HG03575 (cell line): ENCODE results near the gene RBM42.
A peak's percentile ranks its signal among the peaks of the same experiment; 100 is the strongest.
"Not testable (repeated sequence)": the region's sequence is repeated elsewhere in the genome, so short reads cannot be mapped to it uniquely, and the experiment has no call there.

ENCODE experiments used
- ATAC-seq: cut with Tn5 transposase; IDR thresholded peaks from one replicate; pipeline ENCODE4 v1.9.1; 2021; ENCODE audit not compliant: unreplicated experiment, insufficient number of reproducible peaks, low FRiP score; ENCODE audit errors: extremely low read depth

The RBM42 gene

GRCh38 chr19:35644987-35645679 is 16.3 kb downstream of the RBM42 start:
- ATAC-seq = no peak

- ATAC-seq = no peak
Observed at GRCh38 chr19:35645680-35646511, 17.1 kb downstream of the RBM42 start.

GRCh38 chr19:35648017-35648961 is 19.5 kb downstream of the RBM42 start, which contains the start of gene COX6B1:
TSS of gene COX6B1 (plus strand) at chr19:35648323. CDS start at chr19:35651244, 2,921 bp downstream.
- peak; percentile 36 for ATAC-seq

GRCh38 chr19:35650581-35650980 is 21.7 kb downstream of the RBM42 start:
- ATAC-seq = no peak

- not testable (repeated sequence) for ATAC-seq
Observed at GRCh38 chr19:35654828-35655227, 26.0 kb downstream of the RBM42 start.

DNA sequence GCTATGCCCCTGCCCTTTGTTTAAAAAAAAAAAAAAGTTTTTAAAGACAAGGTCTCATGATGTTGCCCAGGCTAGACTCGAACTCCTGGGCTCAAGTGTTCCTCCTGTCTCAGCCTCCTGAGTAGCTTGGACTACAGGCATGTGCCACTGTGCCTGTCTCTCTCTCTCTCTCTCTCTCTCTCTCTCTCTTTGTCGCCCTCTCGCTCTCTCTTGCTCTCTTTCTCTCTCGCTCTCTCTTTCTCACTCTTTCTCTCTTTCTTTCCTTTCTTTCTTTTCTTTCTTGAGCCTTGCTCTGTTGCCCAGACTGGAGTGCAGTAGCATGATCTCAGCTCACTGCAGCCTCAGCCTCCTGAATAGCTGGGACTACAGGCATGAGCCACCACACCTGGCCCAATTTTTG is 26.8 kb downstream of the RBM42 start:
- no peak for ATAC-seq

GRCh38 chr19:35656700-35657099 is 27.9 kb downstream of the RBM42 start:
- no peak for ATAC-seq

- ATAC-seq = no peak
Observed at GRCh38 chr19:35657904-35658700, 29.3 kb downstream of the RBM42 start.

GRCh38 chr19:35661995-35662340 is 33.1 kb downstream of the RBM42 start:
- ATAC-seq = no peak

DNA sequence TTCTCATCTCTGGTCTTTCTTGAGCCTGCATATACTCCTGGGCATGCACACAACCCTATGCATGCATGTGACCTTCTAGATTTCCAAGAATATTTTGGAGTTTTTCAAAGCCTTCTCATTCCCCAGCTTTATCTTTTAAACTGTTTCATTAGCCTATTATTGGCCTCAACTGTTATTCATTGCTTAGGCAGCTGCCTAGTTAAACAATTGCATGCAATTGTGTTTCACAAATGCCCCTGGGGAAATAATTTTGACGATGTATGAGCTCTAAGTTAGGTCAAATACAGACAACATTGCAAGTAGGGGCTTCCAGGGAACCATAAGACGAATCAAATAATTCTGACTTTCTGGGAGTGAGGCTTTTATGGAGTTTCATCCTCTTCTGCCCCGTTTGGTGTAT is 35.1 kb downstream of the RBM42 start:
- ATAC-seq = no peak

- no peak for ATAC-seq
Observed at GRCh38 chr19:35665157-35665556, 36.3 kb downstream of the RBM42 start.

DNA sequence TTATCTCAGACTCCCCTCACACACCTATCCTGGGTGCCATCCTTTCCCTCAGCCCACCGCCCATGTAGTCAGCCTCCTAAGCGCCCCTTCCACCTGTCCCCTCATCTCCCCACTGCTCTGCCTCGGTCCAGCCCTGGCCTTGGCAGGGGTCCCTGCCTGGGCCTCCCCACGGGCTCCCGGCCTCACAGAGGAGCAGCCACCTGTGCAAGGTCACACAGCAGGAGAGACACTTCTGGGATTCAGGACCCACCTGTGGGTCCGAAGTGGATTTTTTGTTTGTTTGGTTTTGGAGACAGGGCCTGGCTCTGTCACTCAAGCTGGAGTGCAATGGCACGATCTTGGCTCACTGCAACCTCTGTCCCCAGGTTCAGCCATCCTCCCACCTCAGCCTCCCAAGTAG is 36.8 kb downstream of the RBM42 start:
- ATAC-seq = no peak

- ATAC-seq = no peak
Observed at GRCh38 chr19:35666251-35666913, 37.5 kb downstream of the RBM42 start, which contains the start of gene UPK1A. TSS of gene UPK1A (plus strand) at chr19:35666517. CDS start at chr19:35666813, 296 bp downstream.

GRCh38 chr19:35669566-35669965 is 40.7 kb downstream of the RBM42 start:
- ATAC-seq = no peak

GRCh38 chr19:35669974-35670373 is 41.1 kb downstream of the RBM42 start:
- ATAC-seq = no peak

DNA sequence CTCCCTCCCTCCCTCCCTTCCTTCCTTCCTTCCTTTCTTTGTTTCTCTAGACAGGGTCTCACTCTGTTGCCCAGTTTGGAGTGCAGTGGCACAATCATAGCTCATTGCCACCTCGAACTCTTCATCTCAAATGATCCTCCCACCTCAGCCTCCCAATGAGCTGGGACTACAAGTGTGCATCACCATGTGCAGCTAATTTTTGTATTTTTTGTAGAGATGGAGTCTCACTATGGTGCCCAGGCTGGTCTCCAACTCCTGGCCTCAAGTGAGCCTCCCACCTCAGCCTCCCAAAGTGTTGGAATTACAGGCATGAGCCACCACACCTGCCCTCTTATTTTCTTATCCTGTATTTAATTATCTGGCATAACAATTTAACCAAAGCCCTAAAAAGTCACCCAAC is 41.9 kb downstream of the RBM42 start:
- ATAC-seq = no peak

GRCh38 chr19:35671818-35672217 is 43.0 kb downstream of the RBM42 start:
- ATAC-seq = no peak
